CD4-positive, alpha-beta T cell treated with Interferon alpha-2 for 1 hour (primary cell): ENCODE measurements around the gene NTN1.

ENCODE experiments used
- DNase-seq, 2 donors: peaks; one replicate each; pipeline ENCODE4 v3.0.0-alpha.2; 2020 to 2022

The NTN1 gene

DNA sequence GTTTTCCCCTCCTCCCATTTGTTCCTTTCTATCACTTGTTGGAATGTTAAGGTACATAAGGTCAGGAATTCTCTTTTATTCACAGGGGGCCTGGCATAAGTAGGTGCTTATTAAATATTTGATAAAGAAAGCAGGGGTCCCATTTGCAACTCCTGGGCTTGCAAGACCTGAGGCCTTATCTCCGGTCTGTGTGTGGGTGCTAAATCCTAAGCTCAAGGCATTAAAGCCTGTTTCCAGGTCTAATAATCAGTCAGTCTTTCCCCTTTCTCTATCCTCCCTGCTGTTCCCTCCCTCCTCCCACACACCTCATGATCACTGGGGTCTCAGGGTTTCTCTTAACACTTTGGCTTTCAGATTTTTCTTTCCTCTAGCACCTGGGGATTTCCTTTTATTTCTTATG, 17.1 kb downstream of the NTN1 start:
- DNase-seq = no peak

- DNase-seq = no peak
Measured at GRCh38 chr17:9044772-9045463, 23.6 kb downstream of the NTN1 start.

GRCh38 chr17:9050801-9051401, 29.6 kb downstream of the NTN1 start:
- DNase-seq = no peak

DNA sequence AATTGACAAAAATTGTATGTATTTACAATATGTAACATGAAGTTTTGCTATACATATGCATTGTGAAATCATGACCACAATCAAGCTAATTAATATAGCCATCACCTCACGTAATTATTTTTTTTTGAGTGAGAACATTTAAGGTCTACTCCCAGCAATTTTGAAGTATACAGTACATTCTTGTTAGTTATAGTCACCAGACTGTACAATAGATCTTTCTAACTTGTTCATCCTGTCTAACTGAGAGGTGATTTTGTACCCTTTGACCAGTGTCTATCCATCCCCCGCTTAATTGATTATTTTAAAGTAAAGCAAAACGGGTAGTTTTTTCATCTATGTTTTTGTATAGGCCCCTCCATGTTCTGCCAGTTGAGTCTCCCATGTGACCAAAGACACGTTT, 30.3 kb downstream of the NTN1 start:
- DNase-seq = no peak

GRCh38 chr17:9052921-9053320, 31.6 kb downstream of the NTN1 start:
- DNase-seq = no peak

GRCh38 chr17:9053406-9053805, 32.1 kb downstream of the NTN1 start:
- no peak for DNase-seq

- DNase-seq = no peak
Measured at GRCh38 chr17:9054126-9054975, 33.0 kb downstream of the NTN1 start.

- DNase-seq = no peak
Measured at GRCh38 chr17:9055281-9055680, 34.0 kb downstream of the NTN1 start.

GRCh38 chr17:9056566-9056965, 35.3 kb downstream of the NTN1 start:
- no peak for DNase-seq

GRCh38 chr17:9057310-9057709, 36.0 kb downstream of the NTN1 start:
- no peak for DNase-seq

DNA sequence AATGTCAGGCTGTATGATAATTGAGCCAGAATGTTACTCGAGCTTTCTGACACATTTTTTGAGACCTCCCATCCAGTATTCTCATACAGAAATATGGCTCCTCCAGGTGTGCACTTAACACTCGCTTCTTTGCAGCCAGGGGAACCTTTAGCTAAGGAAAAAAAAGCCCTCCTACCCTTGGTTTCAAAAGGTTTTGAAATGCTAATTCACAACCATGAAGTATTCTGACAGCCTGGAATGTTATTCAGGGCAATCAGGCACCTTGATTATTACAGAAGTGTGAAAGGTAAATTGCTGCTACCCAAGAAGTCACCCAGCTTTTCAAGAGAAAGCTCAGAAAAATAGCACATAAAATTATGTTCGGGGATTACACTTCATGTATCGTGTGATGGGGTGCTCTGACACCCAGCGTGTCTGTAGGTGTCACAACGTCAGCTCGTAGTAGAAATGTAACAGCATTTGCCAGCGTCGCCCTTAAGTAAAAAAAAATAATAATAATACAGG, 41.1 kb downstream of the NTN1 start:
- DNase-seq = no peak

- DNase-seq = no peak
Measured at GRCh38 chr17:9064311-9064834, 43.1 kb downstream of the NTN1 start.

GRCh38 chr17:9071016-9071415, 49.7 kb downstream of the NTN1 start:
- no peak for DNase-seq

- no peak for DNase-seq
Measured at GRCh38 chr17:9071811-9072498, 50.6 kb downstream of the NTN1 start.

GRCh38 chr17:9072696-9073339, 51.5 kb downstream of the NTN1 start:
- DNase-seq = no peak

DNA sequence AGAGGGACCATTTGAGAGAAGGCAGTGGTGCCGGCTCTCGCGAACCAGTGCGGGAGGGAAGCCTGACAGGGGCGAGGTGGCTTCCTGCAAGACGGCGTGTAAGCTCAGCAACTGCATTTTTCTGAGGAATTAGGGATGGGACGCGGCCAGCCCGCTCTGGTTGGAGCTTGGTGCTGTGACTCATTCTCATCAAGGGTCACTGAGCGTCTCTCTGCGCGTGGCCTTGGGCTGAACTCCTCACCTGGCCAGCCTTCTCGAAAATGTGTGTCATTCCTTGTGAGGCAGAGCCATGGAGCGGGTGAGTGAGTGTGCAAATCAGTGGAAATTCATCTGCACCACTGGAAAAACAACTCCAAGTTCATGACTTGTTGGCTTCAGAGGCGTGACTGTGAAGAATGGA, 52.8 kb downstream of the NTN1 start:
- no peak for DNase-seq

DNA sequence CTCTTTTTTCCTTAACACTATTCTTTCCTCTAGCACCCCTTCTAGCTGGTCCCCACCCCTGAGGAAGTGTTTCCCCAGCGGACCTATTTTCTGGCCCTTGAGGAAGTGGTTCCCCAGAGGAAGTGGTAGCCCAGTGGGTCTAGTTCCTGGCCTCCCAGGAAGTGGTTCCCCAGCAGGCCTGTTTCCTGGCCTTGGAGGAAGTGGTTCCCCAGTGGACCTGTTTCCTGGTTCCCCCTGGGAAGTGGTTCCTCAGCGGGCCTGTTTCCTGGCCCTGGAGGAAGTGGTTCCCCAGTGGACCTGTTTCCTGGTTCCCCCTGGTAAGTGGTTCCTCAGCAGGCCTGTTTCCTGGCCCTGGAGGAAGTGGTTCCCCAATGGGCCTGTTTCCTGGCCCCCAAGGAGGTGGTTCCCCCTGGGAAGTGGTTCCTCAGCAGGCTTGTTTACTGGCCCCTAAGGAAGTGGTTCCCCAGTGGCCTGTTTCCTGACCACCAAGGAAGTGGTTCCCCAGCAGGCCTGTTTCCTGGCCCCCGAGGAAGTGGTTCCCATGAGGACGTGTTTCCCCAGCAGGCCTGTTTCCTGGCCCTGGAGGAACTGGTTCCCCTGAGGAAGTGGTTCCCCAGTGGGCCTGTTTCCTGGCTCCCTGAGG, 58.3 kb downstream of the NTN1 start:
- DNase-seq = peak in 1 of 2 donors; percentile 7

DNA sequence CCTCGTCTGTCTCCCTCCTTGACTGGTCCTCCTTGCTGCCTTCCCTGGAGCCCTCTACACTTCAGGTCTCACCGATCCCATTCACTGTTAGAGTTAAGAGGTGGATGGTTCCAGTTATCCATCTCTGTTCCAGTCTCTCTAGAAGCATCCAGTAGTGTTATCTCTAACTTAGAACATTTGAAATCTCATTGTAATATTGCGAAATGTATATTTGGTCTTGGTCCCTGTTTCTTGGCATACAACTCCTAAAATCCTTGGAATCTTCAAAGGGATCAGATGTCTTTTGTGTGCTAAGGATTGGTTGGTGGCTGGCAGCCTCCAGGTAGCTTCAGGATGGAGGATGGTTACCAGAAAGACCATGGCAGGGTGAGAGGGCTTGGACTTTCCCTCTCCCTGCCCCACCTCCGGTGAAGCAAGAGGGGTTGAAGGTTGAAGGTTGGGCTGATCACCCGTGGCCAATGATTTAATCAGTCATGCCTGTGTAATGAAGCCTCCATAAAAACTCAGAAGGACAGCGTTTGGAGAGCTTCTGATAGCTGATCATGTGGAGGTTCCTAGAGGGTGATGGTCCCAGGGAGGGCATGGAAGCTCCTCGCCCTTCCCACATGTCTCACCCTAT, 59.1 kb downstream of the NTN1 start:
- DNase-seq = no peak

DNA sequence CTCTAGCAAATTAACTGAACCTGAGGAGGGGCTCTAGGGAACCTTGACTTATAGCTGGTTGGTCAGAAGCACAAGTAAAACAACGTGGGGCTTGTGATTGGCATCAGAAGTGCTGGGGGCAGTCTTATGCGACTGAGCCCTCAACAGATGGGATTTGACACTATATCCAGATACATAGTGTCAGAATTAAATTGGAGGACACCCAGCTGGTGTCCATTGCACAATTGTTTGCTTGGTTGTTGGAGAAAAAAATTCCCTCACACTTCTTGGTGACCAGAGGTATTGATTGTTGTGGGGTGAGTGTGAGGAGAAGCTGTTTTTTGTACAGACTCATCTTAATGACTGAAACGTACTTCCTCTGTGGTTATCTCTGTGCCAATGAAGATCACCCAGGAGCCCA, 59.7 kb downstream of the NTN1 start:
- DNase-seq = no peak

DNA sequence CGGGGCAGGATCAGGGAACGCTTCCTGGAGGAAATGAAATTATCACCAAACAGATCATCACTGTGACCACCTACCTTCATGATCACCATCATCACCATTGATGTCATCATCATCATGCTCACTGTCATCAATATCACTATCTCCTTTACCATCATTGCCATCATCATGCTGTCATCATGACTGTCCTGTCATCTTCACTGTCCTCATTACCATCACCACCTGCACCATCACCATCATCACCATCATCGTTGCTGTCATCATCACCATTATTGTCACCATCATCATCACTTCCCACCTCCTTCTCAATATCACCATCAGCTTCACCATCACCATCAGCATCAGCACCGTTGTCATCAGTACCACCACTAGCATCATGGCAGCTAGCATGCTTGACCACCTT, 65.3 kb downstream of the NTN1 start:
- DNase-seq = no peak

DNA sequence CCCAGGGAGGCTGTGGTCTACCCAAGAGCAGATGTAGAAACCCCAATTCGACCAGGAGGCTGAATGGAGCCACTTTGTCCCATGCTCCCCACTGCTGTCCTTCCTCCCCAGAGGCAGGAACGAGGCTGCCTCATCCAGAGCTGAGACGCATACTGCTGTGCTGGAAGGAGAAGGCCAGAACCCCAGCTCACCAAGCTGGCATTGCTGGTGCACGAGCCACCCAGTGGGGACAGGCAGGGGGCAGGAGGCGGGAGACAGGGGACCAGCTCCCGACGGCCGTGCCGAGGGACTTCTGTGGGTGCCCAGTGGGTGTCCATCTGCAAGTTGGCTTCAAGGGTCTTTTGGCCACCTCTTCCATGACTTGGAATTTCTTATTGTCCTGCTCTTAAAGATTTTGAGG, 66.6 kb downstream of the NTN1 start:
- no peak for DNase-seq
